Lower lobe of right lung (tissue), 2 donors: ENCODE measurements around the gene NGFR. TPM values are rescaled to one million over a fixed set of nuclear protein-coding genes. Genes with fewer than 3 reads are reported as not detected.
A peak's percentile ranks its signal among the peaks of the same experiment; 100 is the strongest.

Experiments used
- ATAC-seq, 2 donors: fragments of 200-7000 bp; cut with Tn5 transposase; one replicate each; pipeline ENCODE4 v1.9.1; 2020 to 2022; ENCODE audit warnings: mild to moderate bottlenecking in 2 of 2, moderate library complexity in 2 of 2
- DNase-seq: peaks from one replicate; pipeline ENCODE4 v3.0.0-alpha.2; 2020
- H3K27ac ChIP-seq: fragments of 200-600 bp; one replicate; pipeline ENCODE4 v1.8.0; 2022
- H3K27me3 ChIP-seq: fragments of 200-600 bp; one replicate; pipeline ENCODE4 v1.8.0; 2022; ENCODE audit warnings: low read depth
- H3K36me3 ChIP-seq: fragments of 200-600 bp; one replicate; pipeline ENCODE4 v1.8.0; 2022; ENCODE audit warnings: mild to moderate bottlenecking
- H3K4me1 ChIP-seq: fragments of 200-600 bp; one replicate; pipeline ENCODE4 v1.8.0; 2022
- H3K4me3 ChIP-seq: fragments of 200-600 bp; one replicate; pipeline ENCODE4 v1.8.0; 2022; ENCODE audit warnings: mild to moderate bottlenecking
- H3K9me3 ChIP-seq: fragments of 200-600 bp; one replicate; pipeline ENCODE4 v1.8.0; 2022
- CTCF ChIP-seq: fragments of 200-600 bp; IDR thresholded peaks from one replicate; pipeline ENCODE4 v1.8.0; 2022; ENCODE audit warnings: antibody characterized with exemption, mild to moderate bottlenecking
- intact Hi-C: fragments of 100-400 bp; cut with DNase I; formaldehyde crosslinking; loops from one replicate; pipeline ENCODE4 v1.11.0; 2022
- long read RNA-seq: library from polyadenylated mRNA; unstranded; transcript quantifications from one replicate; pipeline ENCODE4 v2.0.0, GENCODE V29; 2021
- total RNA-seq: library from RNA; stranded (reverse); fragmentation: NEBNext Ultra II Directional; extraction: Animal tissue kit (Norgen Biotek cat#: 25700); gene quantifications from one replicate; pipeline ENCODE4 v1.2.1, GENCODE V29; 2021
- donor health status: DM: no; HTN: yes; CAD: no; lungs with severe emphysema.

NGFR gene
- total RNA-seq = 2.3 TPM
- long read RNA-seq, partial matches to known transcripts = 0 of 3 reads
- long read RNA-seq, other reads (novel, unspliced or antisense) = 1 of 3 reads

GRCh38 chr17:49494986-49495841 lies at the start of gene NGFR:
Gene NGFR (plus strand): TSS chr17:49495293. CDS start chr17:49495418, 125 bp downstream.
- intact Hi-C loops = no loop called here
- peak; percentile 71 to 73 for ATAC-seq
- H3K27me3 ChIP-seq = peaks cover 58% of the 10 kb centered on the region

GRCh38 chr17:49445591-49445990 lies 49.5 kb upstream of the NGFR start:
- no peaks in the 10 kb centered on the region for H3K4me1 ChIP-seq
- no peak overlapping the region for H3K27ac ChIP-seq
- DNase-seq = no peak
- H3K4me3 ChIP-seq = no peak overlapping the region
- no peaks in the 10 kb centered on the region for H3K36me3 ChIP-seq
- ATAC-seq = no peak
- intact Hi-C loops = no loop called here
- H3K27me3 ChIP-seq = peaks cover 22% of the 10 kb centered on the region
- TF ChIP-seq CTCF = no peak
- no peaks in the 10 kb centered on the region for H3K9me3 ChIP-seq

More at GRCh38 chr17:49494986-49495841, at the start of gene NGFR:
- no peak for DNase-seq
- H3K27ac ChIP-seq = no peak within 1 kb of the TSS
- H3K4me3 ChIP-seq = peak within 1 kb of the TSS; percentile 54
- peaks cover 29% of the 10 kb centered on the region for H3K4me1 ChIP-seq
- no peaks in the 10 kb centered on the region for H3K36me3 ChIP-seq
- TF ChIP-seq CTCF = peak; percentile 6
- no peaks in the 10 kb centered on the region for H3K9me3 ChIP-seq

- intact Hi-C loops = no loop called here
- H3K4me1 ChIP-seq = no peaks in the 10 kb centered on the region
- H3K36me3 ChIP-seq = no peaks in the 10 kb centered on the region
- H3K9me3 ChIP-seq = no peaks in the 10 kb centered on the region
- peaks cover 15% of the 10 kb centered on the region for H3K27me3 ChIP-seq
- H3K27ac ChIP-seq = no peak overlapping the region
- DNase-seq = no peak
- ATAC-seq = no peak
- TF ChIP-seq CTCF = no peak
- no peak overlapping the region for H3K4me3 ChIP-seq
These were observed 47.3 kb upstream of the NGFR start for GRCh38 chr17:49447628-49448302.

- intact Hi-C loops = no loop called here
- ATAC-seq (no peak), DNase-seq (no peak)
- Histone ChIP-seq H3K27ac (no peak overlapping the region), H3K9me3 (no peaks in the 10 kb centered on the region), H3K27me3 (no peaks in the 10 kb centered on the region), H3K4me1 (no peaks in the 10 kb centered on the region), H3K4me3 (no peak overlapping the region), H3K36me3 (no peaks in the 10 kb centered on the region)
- TF ChIP-seq CTCF = no peak
These were observed 44.9 kb upstream of the NGFR start for GRCh38 chr17:49450181-49450580.

- Histone ChIP-seq H3K9me3 (no peaks in the 10 kb centered on the region), H3K27me3 (peaks cover 2% of the 10 kb centered on the region), H3K4me1 (no peaks in the 10 kb centered on the region), H3K36me3 (no peaks in the 10 kb centered on the region), H3K4me3 (no peak overlapping the region), H3K27ac (no peak overlapping the region)
- ATAC-seq (no peak), DNase-seq (no peak)
- intact Hi-C loops = no loop called here
- TF ChIP-seq CTCF = no peak
These were observed 44.4 kb upstream of the NGFR start for GRCh38 chr17:49450735-49451134.
